Pancreas (tissue), 10 donors: Measurements from ENCODE around the gene EHD4. TPM values are rescaled to one million over a fixed set of nuclear protein-coding genes. Genes with fewer than 3 reads are reported as not detected.
A peak's percentile ranks its signal among the peaks of the same experiment; 100 is the strongest.

Experiments
- ATAC-seq, 4 donors: fragments of 200-7000 bp; cut with Tn5 transposase; one replicate each; pipeline versions ENCODE4 v1.8.0 to v1.9.1; 2020; ENCODE audit warnings: mild to moderate bottlenecking in 4 of 4, moderate library complexity in 4 of 4
- DNase-seq, 6 donors: peaks; one replicate each; pipeline ENCODE4 v3.0.0-alpha.2; 2020
- FAIRE-seq: peaks from 2 replicates; lab custom pipeline; 2012; peaks lifted over from hg19 to GRCh38; lab: Jason Lieb, UNC
- H3K27ac ChIP-seq, 4 donors: fragments of 200-600 bp; sonication (generic); 1 replicate in 3 of 4; 2 replicates in 1 of 4; pipeline versions ENCODE4 v1.5.0 to v1.8.0; 2020
- H3K27me3 ChIP-seq, 4 donors: fragments of 200-600 bp; one replicate each; pipeline ENCODE4 v1.8.0; 2021
- H3K36me3 ChIP-seq, 3 donors: fragments of 200-600 bp; sonication (generic) in 1 of 3; one replicate each; pipeline versions ENCODE4 v1.5.0 to v1.8.0; 2020 to 2021
- H3K4me1 ChIP-seq, 3 donors: fragments of 200-600 bp; one replicate each; pipeline ENCODE4 v1.8.0; 2021
- H3K4me3 ChIP-seq, 4 donors: fragments of 200-600 bp; sonication (generic) in 2 of 4; one replicate each; pipeline versions ENCODE4 v1.5.0 to v1.8.0; 2020 to 2021
- H3K9me3 ChIP-seq, 4 donors: fragments of 200-600 bp; one replicate each; pipeline ENCODE4 v1.8.0; 2021
- WGBS, 2 donors: extraction: QIAGEN DNeasy Blood & Tissue Kit; methylation state at CpG; one replicate each; pipeline ENCODE4 v1.1.7; 2013; 5-methylcytosine and 5-hydroxymethylcytosine counted together
- intact Hi-C, 3 donors: fragments of 100-400 bp; cut with DNase I; formaldehyde crosslinking; loops; one replicate each; pipeline versions ENCODE4 v1.11.1 to v1.14.2; 2022
- polyA plus RNA-seq, 2 donors: library from polyadenylated mRNA; stranded (reverse); fragments of 200-250 nt; gene quantifications; one replicate each; pipeline ENCODE4 v1.2.3, GENCODE V29; 2013
- total RNA-seq, 6 donors: library from RNA; stranded (reverse); fragmentation: NEBNext Ultra II Directional in 4 of 6; extraction: Animal tissue kit (Norgen Biotek cat#: 25700) in 4 of 6; gene quantifications; one replicate each; pipeline versions ENCODE4 v1.2.1 to v1.2.4, GENCODE V29; 2021 to 2023
- TF ChIP-seq, protein P1 (sequence below), 4 donors: fragments of 200-600 bp; sonication (generic) in 3 of 4; IDR thresholded peaks; one replicate each; pipeline versions ENCODE4 v1.5.0 to v1.8.0; 2021; ENCODE audit warnings: antibody characterized with exemption in 4 of 4
- donor health status: healthy with polysubstance abuse.
- donor health status: DM: no; HTN: no; CAD: no; lungs with moderate emphysema.
- donor health status: DM: no; HTN: no; CAD: no.
- donor health status: control.
- donor health status: control.
- donor health status: Bipolar disorder and iron deficiency.
- donor health status: DM: yes; HTN: yes; CAD: no.
- donor health status: DM: no; HTN: no; CAD: no.
- donor health status: DM: no; HTN: no; CAD: no.
- donor health status: DM: yes; HTN: yes; CAD: no.

EHD4 gene
- total and polyA plus RNA-seq, 8 donors: 8.1 to 22.8 (median 8.5) TPM

DNA sequence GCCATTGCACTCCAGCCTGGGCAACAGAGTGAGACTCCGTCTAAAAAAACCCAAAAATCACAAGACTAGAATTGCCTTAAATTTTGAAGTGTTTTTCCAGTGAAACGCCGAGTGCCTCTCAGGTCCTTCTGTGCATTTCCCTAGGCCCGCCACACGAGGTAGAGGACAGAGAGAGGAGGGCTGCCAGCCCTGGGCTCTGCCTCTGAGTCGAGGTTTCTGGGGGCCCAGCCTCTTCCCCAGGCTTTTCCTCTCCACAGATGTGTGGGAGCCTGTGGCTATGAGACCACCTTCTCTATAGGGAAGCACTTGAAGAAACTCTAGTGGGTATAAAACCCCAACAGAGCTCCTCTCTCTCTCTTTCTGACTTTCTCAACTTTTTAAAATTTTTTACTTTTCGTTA is 10.9 kb upstream of the EHD4 start:
- no peak overlapping the region for H3K27ac ChIP-seq
- H3K4me1 ChIP-seq: peaks cover 0 to 5% (median 3%) of the 10 kb centered on the region in 3 donors
- FAIRE-seq (no peak), ATAC-seq (no peak), DNase-seq (no peak)
- WGBS, 2 donors: 78 to 83% methylated on average over 7 of the region's 7 CpGs
- no peaks in the 10 kb centered on the region for H3K9me3 ChIP-seq
- H3K27me3 ChIP-seq: no peaks in the 10 kb centered on the region
- intact Hi-C loops: loop anchor here in 1 of 3 donors (10.0 kb wide), 1 partner anchor 152 kb away; no protein-coding TSS in a partner anchor
- no peak overlapping the region for H3K4me3 ChIP-seq
- H3K36me3 ChIP-seq: no peaks in the 10 kb centered on the region
- TF ChIP-seq, protein P1, sequence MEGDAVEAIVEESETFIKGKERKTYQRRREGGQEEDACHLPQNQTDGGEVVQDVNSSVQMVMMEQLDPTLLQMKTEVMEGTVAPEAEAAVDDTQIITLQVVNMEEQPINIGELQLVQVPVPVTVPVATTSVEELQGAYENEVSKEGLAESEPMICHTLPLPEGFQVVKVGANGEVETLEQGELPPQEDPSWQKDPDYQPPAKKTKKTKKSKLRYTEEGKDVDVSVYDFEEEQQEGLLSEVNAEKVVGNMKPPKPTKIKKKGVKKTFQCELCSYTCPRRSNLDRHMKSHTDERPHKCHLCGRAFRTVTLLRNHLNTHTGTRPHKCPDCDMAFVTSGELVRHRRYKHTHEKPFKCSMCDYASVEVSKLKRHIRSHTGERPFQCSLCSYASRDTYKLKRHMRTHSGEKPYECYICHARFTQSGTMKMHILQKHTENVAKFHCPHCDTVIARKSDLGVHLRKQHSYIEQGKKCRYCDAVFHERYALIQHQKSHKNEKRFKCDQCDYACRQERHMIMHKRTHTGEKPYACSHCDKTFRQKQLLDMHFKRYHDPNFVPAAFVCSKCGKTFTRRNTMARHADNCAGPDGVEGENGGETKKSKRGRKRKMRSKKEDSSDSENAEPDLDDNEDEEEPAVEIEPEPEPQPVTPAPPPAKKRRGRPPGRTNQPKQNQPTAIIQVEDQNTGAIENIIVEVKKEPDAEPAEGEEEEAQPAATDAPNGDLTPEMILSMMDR (IDR thresholded peaks at IDR 0.05): no peak

DNA sequence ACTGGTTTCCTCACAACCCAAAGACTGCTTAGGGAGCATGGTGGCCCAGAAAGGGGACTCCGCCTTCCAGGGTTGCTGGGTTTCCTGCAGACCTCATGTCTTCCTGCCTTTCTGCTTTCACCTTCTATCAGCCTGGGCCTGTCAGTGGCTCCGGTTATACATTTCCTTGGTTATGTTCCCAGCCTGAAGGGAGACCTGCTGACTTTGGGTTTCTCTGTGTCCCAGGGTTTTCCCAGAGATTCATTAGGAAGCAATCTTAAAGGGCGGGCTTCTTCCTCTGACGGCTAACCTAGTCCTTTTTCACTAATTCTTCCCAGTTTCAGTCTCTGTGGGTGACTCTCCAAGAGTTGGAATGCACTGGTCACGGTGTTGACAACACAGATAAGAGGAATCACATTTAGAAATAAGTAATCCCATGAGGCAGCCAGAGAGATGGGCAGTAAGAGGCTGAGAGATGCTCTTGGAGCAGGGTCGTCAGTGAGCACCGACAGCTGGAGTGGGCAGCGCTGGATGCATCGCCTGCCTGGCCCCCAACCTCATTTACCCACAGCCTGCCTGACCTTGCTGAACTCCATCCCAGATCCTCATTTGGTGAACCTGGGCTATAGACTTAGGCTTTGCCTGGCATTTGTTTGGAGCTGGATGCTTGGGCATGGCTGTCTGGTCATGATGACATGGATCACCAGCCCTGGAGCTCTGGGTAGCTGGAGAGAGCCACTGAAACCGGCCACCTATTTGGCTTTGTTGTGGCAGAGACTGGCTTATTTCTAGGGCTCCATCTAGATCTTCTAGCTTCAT is 10.0 kb upstream of the EHD4 start:
- ATAC-seq: no peak
- no peaks in the 10 kb centered on the region for H3K27me3 ChIP-seq
- 88 to 90% methylated on average over 10 of the region's 10 CpGs for WGBS, 2 donors
- no peak for FAIRE-seq
- H3K36me3 ChIP-seq: no peaks in the 10 kb centered on the region
- H3K4me1 ChIP-seq: peaks cover 0 to 5% (median 3%) of the 10 kb centered on the region in 3 donors
- no peaks in the 10 kb centered on the region for H3K9me3 ChIP-seq
- intact Hi-C loops: loop anchor here in 1 of 3 donors (10.0 kb wide), 1 partner anchor 152 kb away; no protein-coding TSS in a partner anchor
- TF ChIP-seq, protein P1 (IDR thresholded peaks at IDR 0.05): no peak
- H3K4me3 ChIP-seq: no peak overlapping the region
- DNase-seq: no peak
- H3K27ac ChIP-seq: no peak overlapping the region

DNA sequence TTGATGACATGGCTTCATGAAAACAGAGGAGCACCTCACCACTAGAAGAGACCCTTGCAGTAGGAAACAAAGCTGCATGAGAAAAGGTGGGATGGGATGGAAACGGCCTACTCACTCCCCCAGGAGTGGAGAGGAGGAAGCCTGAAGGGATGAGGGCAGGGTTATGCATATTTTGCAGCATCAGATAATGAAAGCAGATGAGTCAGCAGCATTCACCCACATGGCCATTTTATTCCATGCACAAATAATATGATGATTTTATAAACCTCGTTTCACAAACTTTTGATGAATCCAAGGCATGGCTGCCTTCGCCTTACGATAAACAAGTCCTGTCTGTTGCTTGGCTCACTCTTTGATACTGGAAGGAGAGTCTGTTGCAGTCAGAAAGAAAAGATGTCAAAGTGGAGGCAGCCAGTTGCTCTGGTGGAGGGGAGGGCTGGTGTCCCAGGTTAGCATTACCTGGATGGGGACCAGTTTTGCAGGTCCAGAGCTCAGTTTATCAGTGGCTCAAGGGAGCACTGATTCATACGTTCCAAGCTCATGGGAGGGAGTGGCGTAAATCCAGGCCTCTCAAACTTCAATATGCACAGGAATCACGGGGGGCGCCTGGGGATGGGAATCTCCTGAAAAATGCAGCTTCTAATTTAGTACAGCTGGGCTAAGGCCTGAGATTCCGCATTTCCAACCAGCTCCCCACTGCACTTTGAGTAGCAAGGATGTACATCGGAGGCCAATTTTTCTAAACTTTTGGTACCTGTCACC is 9.2 kb upstream of the EHD4 start:
- ATAC-seq (peak in 1 of 4 donors; percentile 10), FAIRE-seq (no peak), DNase-seq (peak in 1 of 6 donors; percentile 20)
- Histone ChIP-seq H3K27me3 (no peaks in the 10 kb centered on the region), H3K27ac (no peak overlapping the region), H3K9me3 (no peaks in the 10 kb centered on the region), H3K4me1 (peaks cover 0 to 5% (median 3%) of the 10 kb centered on the region in 3 donors), H3K4me3 (no peak overlapping the region), H3K36me3 (no peaks in the 10 kb centered on the region)
- TF ChIP-seq, protein P1 (IDR thresholded peaks at IDR 0.05): no peak
- intact Hi-C loops: loop anchor here in 1 of 3 donors (10.0 kb wide), 1 partner anchor 153 kb away; no protein-coding TSS in a partner anchor
- 84 to 86% methylated on average over 10 of the region's 10 CpGs for whole genome bisulfite sequencing, 2 donors

DNA sequence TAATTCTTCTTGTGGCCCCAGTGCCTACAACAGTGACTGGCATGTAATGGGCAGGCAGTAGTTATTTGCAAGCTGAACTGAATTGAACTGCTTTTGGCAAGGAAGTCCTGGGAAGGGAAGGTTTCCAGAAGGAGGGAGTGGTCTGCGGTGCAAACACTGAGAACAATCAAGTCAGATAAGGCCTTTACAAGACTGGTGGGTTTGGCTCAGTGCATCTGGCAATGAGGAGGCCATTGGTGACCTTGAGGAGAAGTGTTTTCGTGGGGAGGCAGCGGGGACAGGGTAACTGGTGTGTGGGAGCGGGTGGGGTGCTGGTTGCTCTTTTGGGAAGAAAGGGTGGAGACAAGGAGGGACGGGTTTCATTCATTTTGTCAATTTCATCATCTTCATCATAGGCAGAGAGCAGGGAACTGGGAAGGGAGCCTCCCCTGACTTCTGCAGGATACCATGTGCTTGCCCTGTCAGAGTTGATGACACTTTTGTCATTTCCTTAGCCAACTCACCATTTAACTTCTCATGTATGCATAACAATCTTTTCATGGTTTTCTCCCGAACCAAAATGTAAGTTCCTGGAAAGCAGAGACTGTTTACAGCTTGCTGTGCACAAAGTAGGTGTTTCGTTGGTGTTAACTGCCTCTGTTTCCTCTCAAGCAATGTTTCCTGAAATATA is 8.4 kb upstream of the EHD4 start:
- Histone ChIP-seq H3K9me3 (no peaks in the 10 kb centered on the region), H3K4me3 (no peak overlapping the region), H3K27me3 (no peaks in the 10 kb centered on the region), H3K27ac (no peak overlapping the region), H3K36me3 (no peaks in the 10 kb centered on the region), H3K4me1 (peaks cover 0 to 5% (median 3%) of the 10 kb centered on the region in 3 donors)
- WGBS, 2 donors: 39 to 50% methylated on average over 7 of the region's 7 CpGs
- TF ChIP-seq, protein P1 (IDR thresholded peaks at IDR 0.05): no peak
- intact Hi-C loops: loop anchor here in 1 of 3 donors (10.0 kb wide), 1 partner anchor 154 kb away; no protein-coding TSS in a partner anchor
- peak in 1 of 6 donors; percentile 43 for DNase-seq
- peak; percentile 35 to 79 (median 57) for ATAC-seq
- no peak for FAIRE-seq
